Measurements from ENCODE around the gene LHPP. TPM values are rescaled to one million over a fixed set of nuclear protein-coding genes. Genes with fewer than 3 reads are reported as not detected.

LHPP gene
- total RNA-seq, 1 donor from 2014 or later = 16.2 TPM

DNA sequence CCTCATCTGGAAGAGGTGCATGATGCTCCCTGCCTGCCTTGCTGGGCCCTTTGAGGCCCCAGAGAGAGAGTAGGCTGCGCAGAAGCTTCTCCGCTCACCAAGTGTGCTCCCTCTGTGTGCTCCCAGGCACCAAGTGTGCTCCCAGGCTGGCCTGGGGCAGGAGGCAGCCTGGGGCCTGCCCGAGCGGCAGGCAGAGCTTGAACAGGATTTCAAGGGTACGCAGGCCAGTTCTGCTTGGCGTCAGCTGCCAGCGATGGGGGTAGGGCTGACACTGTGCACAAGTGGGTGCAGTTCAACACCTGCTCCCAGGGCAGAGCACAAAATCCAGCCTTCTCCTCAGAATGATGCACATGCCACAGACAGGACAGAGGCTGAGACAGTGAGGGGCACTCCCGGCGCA, 162.8 kb downstream of the LHPP start:
- Histone ChIP-seq H3K27me3 (no peaks in the 10 kb centered on the region), H3K9me3 (no peaks in the 10 kb centered on the region), H3K27ac (no peak overlapping the region), H3K4me3 (no peak overlapping the region), H3K4me1 (peaks cover 35% of the 10 kb centered on the region), H3K36me3 (peaks cover 7% of the 10 kb centered on the region)
- intact Hi-C loops (cut with DNase I) = no loop called here
- DNase-seq (no peak), ATAC-seq (no peak)
- TF ChIP-seq, protein P1, sequence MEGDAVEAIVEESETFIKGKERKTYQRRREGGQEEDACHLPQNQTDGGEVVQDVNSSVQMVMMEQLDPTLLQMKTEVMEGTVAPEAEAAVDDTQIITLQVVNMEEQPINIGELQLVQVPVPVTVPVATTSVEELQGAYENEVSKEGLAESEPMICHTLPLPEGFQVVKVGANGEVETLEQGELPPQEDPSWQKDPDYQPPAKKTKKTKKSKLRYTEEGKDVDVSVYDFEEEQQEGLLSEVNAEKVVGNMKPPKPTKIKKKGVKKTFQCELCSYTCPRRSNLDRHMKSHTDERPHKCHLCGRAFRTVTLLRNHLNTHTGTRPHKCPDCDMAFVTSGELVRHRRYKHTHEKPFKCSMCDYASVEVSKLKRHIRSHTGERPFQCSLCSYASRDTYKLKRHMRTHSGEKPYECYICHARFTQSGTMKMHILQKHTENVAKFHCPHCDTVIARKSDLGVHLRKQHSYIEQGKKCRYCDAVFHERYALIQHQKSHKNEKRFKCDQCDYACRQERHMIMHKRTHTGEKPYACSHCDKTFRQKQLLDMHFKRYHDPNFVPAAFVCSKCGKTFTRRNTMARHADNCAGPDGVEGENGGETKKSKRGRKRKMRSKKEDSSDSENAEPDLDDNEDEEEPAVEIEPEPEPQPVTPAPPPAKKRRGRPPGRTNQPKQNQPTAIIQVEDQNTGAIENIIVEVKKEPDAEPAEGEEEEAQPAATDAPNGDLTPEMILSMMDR (IDR thresholded peaks at IDR 0.05) = no peak

DNA sequence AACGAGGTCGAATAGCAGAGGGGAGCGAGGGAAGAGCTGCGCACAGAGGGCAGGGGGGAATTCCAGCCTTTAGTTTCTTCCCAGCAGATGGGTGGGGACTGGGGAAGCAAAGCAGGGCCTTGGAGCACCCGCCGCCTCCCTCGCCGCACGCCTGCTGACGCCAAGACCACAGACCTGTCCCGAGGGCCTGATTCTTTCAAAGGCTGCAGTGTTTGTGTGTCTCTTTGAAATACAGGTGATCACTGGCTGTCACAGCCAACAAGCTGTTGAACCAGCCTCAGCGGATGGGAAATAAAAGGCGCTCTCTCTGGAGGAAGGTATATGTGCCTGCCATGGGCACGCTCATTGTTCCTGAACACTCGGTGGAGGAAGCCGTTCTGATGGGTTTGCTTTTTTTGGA, 163.3 kb downstream of the LHPP start:
- no peak for ATAC-seq
- DNase-seq = no peak
- H3K27me3 ChIP-seq = no peaks in the 10 kb centered on the region
- intact Hi-C loops (cut with DNase I) = no loop called here
- no peaks in the 10 kb centered on the region for H3K9me3 ChIP-seq
- TF ChIP-seq, protein P1 (IDR thresholded peaks at IDR 0.05) = no peak
- H3K4me1 ChIP-seq = peaks cover 34% of the 10 kb centered on the region
- no peak overlapping the region for H3K4me3 ChIP-seq
- H3K27ac ChIP-seq = no peak overlapping the region
- H3K36me3 ChIP-seq = peaks cover 7% of the 10 kb centered on the region

DNA sequence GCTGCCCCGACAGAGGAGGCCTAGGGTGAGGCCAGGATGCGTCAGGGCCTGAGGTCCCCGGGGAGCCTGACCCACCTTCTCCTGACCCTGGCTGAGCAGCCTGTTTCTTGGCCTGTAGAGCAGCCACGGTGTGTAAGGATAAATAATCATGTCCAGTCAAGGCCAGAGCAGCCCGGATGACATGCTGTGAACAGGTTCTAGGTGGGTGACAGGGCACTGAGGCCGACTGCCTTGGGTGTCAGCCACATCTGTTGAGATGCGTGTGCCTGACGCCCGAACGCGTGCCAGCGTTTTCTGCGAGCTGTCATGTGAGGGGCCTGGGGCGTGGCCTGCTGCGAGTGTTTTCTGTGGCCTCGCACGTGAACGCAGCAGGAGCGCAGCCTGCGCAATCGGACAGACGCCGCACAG, 164.2 kb downstream of the LHPP start:
- no peak overlapping the region for H3K27ac ChIP-seq
- H3K36me3 ChIP-seq = peaks cover 7% of the 10 kb centered on the region
- no peaks in the 10 kb centered on the region for H3K27me3 ChIP-seq
- no peaks in the 10 kb centered on the region for H3K9me3 ChIP-seq
- no peak overlapping the region for H3K4me3 ChIP-seq
- peaks cover 43% of the 10 kb centered on the region for H3K4me1 ChIP-seq
- TF ChIP-seq, protein P1 (IDR thresholded peaks at IDR 0.05) = no peak
- DNase-seq (no peak), ATAC-seq (no peak)
- intact Hi-C loops (cut with DNase I) = no loop called here

DNA sequence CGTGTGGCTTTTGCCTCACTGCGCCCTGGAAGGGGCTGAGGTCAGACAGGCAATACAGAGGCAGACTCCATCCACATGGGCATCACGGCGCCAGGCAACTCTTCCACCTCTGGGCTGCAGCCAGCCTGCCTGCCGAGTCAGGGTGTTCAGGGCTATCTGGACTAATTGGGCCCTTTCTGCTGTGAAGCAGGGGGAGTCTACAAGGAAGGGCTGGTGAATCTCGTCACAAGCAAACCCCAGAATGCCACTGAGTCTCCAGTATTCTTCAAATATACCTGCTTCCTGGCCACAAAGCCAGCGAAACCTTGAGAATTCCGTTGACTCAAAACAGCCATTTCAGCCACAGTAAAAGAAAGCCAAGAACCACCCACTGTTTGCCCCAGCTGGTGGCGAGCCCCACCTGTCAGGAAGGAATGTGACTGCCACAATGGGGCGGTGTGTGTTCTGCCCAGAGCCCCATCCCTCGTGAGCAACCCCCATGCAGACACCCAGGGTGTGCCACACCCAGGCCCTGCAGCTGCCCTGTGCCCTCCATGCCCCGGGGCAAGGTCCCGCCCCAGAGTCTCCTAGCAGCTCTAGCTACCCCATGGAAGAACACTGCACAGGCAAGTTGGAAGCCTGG, 165.2 kb downstream of the LHPP start:
- H3K9me3 ChIP-seq = no peaks in the 10 kb centered on the region
- peaks cover 54% of the 10 kb centered on the region for H3K4me1 ChIP-seq
- H3K4me3 ChIP-seq = no peak overlapping the region
- H3K27ac ChIP-seq = peak overlapping the region; percentile 58
- peaks cover 7% of the 10 kb centered on the region for H3K36me3 ChIP-seq
- TF ChIP-seq, protein P1 (IDR thresholded peaks at IDR 0.05) = no peak
- no peak for DNase-seq
- intact Hi-C loops (cut with DNase I) = no loop called here
- H3K27me3 ChIP-seq = no peaks in the 10 kb centered on the region
- peak; percentile 54 for ATAC-seq

DNA sequence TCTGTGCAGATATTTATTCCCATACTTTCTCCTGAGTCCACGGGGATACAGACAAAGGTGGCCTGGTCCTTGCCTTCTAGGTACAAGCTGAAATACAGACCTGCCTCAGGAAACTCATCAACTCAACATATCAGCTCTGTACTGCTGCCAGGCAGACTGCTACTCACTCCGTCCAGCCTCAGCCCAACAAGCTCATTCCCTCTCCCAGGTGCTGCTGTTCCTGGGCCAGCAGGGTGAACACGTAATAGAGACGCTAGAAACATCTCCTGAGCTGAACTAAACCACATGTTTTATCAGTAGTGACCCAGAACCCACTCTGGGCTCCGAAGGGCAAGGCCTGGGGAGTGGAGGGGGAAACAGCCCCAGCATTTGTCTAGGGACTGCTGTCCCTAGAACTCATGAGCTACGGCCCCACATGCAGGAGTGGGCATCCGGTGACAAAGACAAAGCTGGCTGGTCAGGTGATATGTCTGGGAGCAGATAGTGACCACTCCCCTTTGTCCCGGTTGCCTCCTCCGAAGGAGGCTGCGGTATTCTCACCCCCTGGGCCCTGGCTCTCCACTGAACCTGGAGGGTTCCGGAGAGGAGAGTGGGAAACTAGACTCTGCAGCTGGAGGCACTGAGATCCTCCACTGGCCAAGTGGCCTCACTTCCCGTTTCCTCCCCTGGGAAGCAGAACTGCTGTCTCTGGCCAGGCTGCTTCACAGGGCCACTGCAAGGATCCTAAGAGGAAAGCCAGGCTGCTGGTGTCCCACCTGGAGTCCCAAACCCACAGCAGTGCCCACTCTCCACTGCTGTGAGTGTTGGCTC, 166.4 kb downstream of the LHPP start:
- ATAC-seq = peak; percentile 7
- TF ChIP-seq, protein P1 (IDR thresholded peaks at IDR 0.05) = no peak
- Histone ChIP-seq H3K27me3 (no peaks in the 10 kb centered on the region), H3K36me3 (no peaks in the 10 kb centered on the region), H3K4me1 (peaks cover 64% of the 10 kb centered on the region), H3K27ac (no peak overlapping the region), H3K4me3 (no peak overlapping the region), H3K9me3 (no peaks in the 10 kb centered on the region)
- no peak for DNase-seq
- intact Hi-C loops (cut with DNase I) = no loop called here

Data from upper lobe of right lung (tissue), 1 donor.